Measurements from ENCODE around the gene SUSD1.
"Not testable (repeated sequence)": the region's sequence is repeated elsewhere in the genome, so short reads cannot be mapped to it uniquely, and the experiment has no call there.

The SUSD1 gene

DNA sequence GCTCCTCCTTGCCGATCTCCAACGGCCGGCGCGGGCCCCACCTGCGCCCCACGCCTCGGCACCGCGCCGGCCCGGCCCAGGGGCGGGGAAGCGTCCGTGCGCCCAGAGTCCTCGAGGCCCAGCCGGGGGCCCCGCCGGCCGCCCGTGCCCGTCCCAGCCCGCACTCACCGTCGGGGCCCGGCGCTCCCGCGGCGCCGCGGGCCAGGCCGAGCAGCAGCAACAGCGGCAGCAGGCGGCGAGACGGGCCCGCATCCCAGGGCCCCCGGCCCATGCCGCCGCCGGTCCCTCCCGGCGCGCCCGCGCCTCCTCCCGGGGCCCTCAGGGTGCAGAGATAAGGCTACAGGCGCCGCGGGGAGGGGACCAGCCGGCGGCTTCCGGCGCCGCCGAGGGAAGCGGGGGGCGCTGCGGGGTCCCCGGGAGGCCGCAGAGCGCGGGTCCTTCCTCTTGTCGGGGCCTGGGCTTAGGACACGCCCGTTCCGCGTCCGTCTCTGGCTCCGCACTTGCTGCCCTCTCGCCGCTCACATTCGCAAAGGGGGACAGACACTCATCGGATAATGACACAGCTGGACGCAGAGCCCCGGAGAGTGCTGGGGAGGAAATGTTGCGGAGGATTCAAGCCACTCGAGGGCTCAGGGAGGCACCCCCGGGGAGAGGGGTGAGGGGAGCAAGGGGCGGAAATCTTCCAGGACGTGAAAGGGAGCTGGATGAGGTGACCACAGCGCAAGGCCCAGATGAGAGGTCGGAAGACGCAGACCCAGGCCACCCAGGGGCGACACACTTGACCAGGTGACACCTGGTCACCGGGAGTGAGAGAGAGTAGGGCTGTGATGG, at the start of gene SUSD1:
SUSD1 (minus strand) TSS at position 333 of the 831 bp plus-strand sequence; CDS start at position 271, 62 bp downstream.
- DNase-seq (ENCODE audit: low read depth) = no peak

DNA sequence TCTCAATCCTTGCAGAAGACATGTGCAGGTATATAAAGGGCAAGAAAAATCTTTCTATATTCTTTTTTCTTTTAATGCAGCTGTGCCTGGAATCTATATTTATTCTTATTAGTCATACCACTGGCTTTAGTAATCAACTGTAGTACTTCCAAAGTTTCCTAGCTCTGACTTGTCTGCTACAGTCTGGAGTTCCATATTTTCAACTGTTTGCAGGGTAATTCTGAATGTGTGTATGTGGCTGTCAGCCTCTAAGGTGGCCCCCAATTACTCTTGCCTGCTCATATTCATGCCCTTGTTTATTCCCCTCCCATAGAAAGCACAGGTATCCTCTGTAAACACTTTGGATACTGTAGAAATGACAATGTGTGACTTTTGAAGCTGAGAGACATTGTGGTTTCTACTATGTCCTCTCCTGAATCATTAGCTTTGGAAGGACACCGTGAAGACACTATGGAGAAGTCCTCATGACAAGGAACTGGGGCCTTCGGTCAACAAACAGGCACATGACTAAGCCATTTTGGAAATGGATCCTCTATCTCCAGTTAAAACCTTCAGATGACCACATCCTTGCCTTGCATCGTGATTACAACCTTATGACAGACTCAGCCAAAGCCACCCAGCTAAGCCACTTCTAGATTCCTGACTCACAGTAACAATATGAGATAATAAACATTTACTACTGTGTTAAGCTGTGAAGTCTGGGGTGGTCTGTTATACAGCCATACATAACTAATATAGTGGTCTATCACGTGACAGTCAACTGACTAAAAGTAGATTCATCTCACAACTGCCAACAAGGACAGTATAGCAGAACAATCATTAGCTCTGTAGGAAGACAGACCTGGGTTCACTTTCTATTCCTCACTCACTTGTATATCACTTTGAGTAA, 49.5 kb upstream of the SUSD1 start:
- no peak for DNase-seq (ENCODE audit: low read depth)

DNA sequence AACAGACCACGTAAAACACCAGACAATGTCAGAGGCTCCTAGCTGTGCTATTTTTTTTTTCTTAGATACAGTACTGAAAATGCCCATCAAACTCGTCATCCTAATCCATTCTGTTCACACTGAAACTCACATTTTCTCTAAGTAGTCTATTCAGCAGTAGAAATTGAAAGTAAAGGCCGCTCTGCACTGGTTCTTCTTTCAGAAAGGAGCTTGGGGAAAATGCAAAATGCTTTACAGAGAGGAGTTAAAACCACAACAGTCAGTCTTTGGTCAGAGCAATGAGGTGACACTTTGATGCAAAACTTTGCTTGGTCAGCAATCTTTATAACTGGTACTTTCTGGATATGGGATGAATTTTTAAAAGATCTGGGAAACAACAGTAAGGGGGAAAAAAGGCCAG, 43.8 kb upstream of the SUSD1 start:
- DNase-seq (ENCODE audit: low read depth) = no peak

DNA sequence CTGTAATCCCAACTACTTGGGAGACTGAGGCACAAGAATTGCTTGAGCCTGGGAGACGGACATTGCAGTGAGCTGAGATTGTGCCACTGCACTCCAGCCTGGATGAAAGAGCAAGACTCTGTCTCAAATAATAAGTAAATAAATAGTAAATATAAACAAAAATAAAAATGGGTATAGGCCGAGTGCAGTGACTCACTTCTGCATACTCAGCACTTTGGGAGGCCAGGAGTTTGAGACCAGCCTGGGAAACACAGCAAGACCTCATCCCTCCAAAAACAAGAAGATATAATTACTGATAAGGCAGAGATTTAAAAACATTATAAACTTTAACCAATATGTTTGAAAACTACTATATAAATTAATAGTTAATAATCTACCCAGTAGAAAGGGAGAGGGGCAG, 37.8 kb upstream of the SUSD1 start:
- DNase-seq (ENCODE audit: low read depth) = no peak

DNA sequence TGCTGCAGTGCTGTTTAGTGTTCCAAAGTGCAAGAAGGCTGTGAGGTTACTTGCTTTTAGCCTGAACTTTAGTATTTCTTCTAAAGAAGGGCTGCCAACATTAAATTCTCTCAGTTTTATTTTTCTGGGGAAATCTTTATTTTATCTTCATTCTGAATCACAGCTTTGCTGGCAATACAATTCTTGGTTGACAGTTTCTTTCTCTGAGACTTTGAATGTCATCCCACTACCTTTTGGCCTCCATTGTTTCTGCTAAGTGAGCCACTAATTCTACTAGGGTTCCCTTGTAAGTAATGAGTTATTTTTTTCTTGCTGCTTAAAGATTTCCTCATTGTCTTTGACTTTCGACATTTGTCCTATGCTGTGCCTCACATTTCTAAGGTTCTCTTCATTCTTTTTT, 32.4 kb upstream of the SUSD1 start:
- DNase-seq (ENCODE audit: low read depth) = no peak

DNA sequence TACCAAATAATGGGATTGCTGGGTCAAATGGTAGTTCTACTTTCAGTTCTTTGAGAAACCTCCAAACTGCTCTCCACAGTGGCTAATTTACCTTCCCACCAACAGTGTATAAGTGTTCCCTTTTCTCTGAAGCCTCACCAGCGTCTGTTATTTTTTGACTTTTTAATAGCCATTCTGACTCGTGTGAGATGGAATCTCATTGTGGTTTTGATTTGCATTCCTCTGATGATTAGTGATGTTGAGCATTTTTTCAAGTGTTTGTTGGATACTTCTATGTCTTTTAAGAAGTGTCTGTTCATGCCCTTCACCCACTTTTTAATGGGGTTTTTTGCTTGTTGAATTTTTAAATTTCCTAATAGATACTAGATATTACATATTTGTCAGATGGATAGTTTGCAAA, 28.4 kb upstream of the SUSD1 start:
- no peak for DNase-seq (ENCODE audit: low read depth)

DNA sequence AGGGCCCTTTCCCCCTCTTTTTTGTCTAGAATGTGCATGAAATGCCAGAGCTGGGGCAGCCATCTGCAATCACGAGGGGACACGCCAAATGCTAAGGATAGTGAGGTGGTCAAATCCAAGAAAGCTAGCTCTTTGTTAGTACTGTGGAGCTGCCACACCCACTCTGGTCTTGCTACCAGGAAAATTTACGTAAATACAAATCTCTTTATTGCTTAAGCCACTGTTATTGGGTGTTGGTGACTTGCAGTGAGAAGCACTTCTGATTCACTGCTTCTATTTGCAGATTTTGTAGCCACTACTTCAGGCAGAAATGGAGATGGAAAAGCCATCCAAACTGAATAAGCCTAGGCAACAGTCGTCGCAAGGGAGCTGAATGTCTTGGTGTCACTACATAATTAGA, 25.6 kb upstream of the SUSD1 start:
- no peak for DNase-seq (ENCODE audit: low read depth)

DNA sequence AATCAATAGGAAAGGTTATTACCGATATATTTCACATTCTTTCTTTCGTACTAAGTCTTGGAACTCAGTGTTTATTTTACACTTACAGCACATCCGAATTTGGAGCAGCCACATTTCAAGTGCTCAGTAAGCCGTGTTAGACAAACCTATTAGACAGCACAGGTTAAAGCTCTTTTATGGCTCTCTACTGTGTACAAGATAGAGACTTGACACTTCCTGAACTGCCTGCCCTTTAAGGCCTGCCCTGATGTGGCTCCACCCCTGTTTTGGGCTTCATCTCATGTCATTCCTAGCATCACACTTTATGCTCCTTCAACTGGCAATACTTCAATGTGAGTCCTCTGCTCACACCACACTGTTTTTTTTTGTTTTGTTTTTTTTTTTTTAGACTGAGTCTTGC, 23.5 kb upstream of the SUSD1 start:
- DNase-seq (ENCODE audit: low read depth) = no peak

DNA sequence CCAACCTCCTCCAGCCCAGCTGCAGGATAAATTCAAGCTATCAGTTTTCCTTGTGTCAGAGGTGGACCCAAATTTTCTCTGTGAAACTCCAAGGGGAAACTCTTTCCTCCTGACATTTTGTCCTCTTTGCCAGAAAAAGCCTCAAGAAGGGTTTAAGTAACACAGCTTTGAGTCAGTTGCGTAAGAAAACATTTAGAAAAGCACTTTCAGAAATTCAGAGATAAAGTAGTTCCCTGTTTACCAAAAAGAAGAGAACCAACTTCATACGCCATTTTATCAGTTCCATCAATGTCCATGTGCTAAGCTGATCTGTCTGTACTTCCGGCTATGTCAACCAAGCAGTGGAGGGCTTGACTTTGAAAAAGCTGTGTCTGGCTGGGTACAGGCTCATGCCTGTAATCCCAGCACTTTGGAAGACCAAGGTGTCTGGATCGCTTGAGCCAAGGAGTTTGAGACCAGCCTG, 19.9 kb upstream of the SUSD1 start:
- peak; percentile 17 for DNase-seq (ENCODE audit: low read depth)

DNA sequence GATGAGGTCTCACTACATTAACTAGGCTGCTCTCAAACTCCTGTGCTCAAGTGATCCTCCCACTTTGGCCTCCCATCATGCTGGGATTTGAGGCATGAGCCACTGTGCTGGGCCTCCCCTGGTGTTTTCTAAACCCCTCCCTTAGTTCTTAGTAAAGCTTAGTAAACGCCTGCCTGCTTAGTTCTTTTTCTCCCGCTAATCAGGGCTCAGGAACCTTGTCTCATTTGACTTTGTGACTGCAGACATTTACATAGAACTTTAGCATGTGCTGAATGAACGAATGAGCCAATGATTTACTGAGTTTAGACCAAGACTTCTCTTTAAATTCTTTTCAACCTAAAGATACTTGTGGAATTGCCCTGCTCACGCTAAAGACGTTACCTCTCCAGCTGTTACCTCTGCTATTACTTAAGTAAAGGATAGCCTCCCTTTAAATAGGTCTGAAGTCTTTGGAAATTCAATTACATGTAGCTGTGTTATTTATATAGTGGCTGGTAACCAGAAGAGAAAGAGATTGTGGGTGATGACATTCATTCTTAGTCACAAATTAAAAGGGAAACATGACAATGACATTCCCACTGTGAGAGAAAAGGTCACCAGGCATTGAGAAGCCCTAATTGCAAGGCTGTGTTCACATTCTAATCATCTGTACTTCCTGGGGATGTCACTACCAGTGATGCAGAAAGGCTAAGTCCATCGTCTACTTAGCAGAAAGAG, 18.6 kb upstream of the SUSD1 start:
- no peak for DNase-seq (ENCODE audit: low read depth)

DNA sequence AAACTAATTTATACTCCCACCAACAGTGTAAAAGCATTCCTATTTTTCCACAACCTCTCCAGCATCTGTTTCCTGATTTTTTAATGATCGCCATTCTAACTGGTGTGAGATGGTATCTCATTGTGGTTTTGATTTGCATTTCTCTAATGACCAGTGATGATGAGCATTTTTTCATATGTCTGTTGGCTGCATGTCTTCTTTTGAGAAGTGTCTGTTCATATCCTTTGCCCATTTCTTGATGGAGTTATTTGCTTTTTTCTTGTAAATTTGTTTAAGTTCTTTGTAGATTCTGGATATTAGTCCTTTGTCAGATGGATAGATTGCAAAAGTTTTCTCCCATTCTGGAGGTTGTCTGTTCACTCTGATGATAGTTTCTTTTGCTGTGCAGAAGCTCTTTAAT, 15.2 kb upstream of the SUSD1 start:
- not testable (repeated sequence) for DNase-seq (ENCODE audit: low read depth)

DNA sequence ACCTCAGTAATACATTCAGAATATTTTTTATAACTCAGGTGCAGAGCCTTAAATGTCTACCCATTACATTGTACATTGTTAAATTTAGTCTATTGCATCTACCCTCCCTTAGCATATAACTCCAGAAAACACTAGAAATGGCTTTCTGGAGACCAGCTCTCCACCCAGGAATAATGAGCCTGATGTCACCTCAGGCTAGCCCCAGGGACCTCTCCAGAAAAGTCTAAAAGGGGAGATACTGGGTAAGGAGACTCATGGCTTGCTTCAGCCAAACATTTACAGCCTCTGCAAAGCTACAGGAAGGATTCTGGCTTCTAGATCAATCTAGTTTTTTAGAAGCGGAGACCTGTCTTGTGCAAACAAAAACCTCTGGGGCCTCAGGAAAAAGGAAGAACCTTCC, 13.8 kb upstream of the SUSD1 start:
- no peak for DNase-seq (ENCODE audit: low read depth)

DNA sequence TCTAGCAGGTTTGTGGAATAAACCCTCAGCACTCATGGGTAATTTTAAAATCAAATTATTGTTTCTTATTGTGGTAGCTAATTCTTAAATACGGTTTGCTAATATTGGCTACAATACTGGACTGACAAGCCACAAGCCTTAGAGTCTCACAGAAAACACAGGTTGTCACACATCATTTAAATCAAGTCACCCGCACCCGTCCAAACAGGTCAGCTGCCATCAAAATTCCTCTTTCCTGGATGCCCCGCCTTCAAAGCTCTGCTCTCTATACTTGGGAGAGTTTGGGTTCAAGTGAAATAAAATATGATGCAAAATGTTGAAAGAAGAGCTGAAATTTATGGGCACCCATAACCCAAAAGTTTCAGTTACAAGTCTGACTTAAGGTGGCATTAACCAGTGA, 12.3 kb upstream of the SUSD1 start:
- DNase-seq (ENCODE audit: low read depth) = no peak

DNA sequence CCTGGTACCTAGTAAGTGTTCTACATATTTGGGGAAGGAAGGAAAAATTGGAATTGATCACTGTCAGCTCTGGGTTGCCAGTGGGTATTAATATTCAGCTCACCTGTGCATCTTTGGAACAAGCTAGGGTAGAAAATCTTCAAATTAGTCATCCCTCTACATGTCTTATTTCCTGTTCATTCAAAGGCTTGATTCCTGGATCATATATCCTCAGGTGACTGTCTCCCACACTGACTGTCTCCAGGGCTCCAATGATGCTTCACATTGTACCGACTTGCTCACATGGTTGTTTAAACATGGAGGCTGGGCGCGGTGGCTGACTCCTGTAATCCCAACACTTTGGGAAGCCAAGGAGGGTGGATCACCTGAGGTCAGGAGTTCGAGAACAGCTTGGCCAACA, 11.6 kb upstream of the SUSD1 start:
- DNase-seq (ENCODE audit: low read depth) = no peak

DNA sequence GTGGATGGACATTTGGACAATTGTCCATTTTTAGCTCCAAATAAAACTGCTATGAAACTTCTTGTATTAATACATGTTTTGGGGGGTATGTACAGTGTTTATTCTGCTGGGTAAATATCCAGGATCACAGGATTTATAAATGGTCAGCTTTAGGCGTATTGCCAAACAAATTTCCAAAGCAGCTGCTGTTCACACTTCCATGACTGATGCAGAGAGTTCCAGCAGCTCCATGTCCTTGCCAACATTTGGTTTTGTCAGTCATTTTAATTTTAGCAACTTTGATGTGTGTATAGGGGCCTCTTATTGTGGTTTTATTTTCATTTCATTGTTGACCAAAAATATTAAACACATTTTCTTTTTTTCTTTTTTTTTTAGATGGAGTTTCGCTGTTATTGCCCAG, 9.8 kb upstream of the SUSD1 start:
- DNase-seq (ENCODE audit: low read depth) = no peak

DNA sequence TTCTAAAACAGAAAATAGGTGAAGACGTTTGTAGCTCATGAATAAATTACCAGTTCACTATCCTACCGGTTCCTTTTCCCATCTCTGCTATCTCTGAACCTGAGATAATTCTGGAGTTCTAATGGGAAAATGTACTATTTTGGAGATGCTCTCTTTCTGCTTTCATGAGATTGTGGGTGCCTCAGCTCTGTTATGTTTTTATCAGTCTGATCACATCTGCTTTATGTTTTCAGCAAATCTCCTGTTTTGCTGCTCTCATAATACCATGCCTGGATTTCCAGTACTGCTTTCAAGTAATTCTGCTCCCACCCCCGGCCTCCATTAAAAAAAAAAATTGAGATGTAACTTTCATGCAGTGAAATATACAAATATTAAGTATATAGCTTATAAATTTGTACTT, 9.1 kb upstream of the SUSD1 start:
- DNase-seq (ENCODE audit: low read depth) = no peak

DNA sequence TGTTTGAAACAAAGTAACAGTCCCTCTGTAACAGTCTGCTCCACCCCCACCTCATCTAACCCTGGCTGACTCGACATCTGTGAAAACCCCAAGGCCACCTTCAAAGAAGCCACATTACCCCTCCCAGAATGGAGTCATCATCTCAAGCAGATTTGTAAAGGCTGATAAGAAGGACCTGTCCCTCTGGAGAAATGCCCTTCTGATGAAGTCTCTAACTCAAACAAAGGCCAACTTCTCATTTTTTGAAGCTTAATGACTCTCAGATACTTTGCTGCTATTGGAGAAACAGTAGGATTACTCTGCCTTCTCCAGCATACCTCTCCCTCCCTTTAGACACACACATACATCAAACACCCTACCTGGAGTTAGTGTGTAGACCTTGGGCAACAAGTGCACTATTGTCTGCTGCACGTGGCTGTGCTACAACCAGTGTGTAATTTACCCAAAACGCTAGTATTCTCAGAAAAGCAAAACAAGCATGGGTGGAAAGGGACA, 5.3 kb upstream of the SUSD1 start:
- DNase-seq (ENCODE audit: low read depth) = no peak

DNA sequence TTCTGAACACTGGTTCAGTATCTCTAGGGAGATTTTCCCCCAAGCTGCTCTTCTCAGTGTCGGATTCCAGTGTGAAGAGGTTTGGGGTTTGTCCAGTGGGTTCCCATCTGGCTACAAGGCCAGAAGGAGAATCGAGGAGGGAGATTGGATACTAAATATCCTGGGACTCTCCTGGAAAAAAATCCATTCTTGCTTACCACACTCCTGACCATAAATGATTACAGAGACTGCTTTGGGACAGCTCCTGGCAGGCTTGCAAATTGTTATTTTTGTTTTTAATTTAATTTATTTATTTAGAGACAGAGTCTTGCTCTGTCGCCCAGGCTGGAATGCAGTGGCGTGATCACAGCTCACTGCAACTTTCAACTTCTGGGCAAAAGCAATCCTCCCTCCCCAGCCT, 4.7 kb upstream of the SUSD1 start:
- no peak for DNase-seq (ENCODE audit: low read depth)

DNA sequence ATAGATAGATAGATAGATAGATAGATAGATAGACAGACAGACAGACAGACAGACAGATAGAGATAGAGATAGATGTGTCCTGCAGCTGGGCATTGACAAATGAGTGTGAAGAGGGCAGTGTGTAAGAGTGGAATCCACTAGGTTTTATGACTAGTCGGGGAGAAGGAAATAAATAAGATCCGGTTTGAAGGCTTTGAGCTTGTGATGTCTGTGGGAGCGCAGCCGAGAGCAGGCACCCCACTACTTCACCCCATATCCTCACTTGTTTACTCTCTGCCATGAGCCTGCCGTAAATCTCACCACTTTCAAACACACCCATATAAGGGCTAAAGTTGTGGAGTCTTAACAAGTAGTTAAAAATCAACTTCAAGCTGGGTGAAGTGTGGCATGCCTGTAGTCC, 1.4 kb upstream of the SUSD1 start:
- no peak for DNase-seq (ENCODE audit: low read depth)

DNA sequence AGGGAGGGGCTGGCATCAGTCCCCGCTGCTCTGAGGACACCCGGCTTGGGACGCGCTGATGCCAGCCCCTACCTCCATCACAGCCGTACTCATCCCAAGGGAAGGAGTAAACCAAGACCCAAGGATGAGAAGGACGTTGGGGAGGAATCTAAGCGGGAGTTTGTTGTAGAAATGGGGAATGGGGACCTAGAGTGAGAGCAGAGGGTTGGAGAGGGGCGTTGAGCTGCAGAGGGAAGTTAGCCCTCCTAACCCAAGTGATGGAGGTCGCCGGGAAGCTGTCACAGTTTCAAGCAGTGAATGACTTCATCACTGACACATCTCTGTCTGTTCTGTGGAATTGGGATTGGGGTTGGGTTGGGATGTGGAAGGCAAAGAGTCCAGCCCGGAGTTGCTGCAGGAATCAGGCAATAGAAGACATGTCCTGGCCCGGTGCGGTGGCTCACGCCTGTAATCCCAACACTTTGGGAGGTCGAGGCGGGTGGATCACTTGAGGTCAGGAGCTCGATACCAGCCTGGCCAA, 759 bp upstream of the SUSD1 start:
- DNase-seq (ENCODE audit: low read depth) = no peak

DNA sequence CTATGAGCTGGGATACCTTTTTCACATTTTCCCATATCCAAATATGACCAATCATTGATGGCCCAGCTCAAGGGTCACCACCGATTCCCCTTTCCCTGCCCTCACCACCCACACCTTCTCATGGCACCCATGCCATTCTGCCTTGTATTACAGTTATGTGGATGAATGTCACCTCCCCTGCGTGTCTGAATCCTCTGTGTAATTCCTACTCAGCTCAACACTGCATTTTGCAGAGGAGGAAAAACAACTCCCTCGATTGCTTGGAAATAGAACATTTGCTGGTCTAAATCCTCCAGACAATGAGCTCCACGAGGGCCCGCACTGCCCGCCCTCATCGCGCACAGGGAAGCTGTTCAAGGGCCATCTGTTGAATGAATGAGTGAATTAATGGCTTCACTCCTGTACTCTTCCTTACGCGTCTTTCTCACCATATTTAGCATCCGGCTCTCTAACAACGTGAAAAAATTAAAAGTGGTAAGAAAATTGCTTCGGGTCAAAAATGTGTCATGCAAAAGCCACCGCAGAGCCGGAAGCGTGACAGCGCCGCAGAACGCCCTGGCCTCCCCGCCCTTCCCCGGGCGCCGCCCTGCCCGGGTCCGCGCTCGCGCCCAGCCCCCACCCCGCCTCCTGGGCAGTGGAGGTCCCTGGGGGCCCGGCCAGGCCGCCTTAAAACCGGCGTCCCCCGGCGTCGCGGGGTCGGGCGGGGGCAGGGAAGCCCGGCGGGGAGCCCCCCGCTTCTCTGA, 704 bp downstream of the SUSD1 start:
- DNase-seq (ENCODE audit: low read depth) = no peak
